ENCODE data around the gene PRKCD.
A peak's percentile ranks its signal among the peaks of the same experiment; 100 is the strongest.

Gene PRKCD

GRCh38 chr3:53157974-53158580 is 2.9 kb upstream of the PRKCD start:
- DNase-seq = no peak

- DNase-seq = no peak
These were observed 2.2 kb upstream of the PRKCD start for GRCh38 chr3:53158765-53159155.

- no peak for DNase-seq
These were observed 1.6 kb upstream of the PRKCD start for GRCh38 chr3:53159156-53160060.

- no peak for DNase-seq
These were observed 849 bp upstream of the PRKCD start for GRCh38 chr3:53160061-53160659.

GRCh38 chr3:53161450-53161819 is 426 bp downstream of the PRKCD start:
- DNase-seq = no peak

GRCh38 chr3:53161820-53162671 is 1.0 kb downstream of the PRKCD start:
- peak; percentile 75 for DNase-seq

GRCh38 chr3:53162672-53163443 is 1.8 kb downstream of the PRKCD start:
- peak; percentile 72 for DNase-seq

GRCh38 chr3:53163444-53164387 is 2.7 kb downstream of the PRKCD start:
- no peak for DNase-seq

GRCh38 chr3:53164911-53165310 is 3.9 kb downstream of the PRKCD start:
- no peak for DNase-seq

- DNase-seq = no peak
These were observed 5.2 kb downstream of the PRKCD start for GRCh38 chr3:53166206-53166605.

GRCh38 chr3:53166781-53167291 is 5.8 kb downstream of the PRKCD start:
- DNase-seq = no peak

GRCh38 chr3:53167418-53168174 is 6.6 kb downstream of the PRKCD start:
- DNase-seq = no peak

GRCh38 chr3:53168175-53168923 is 7.3 kb downstream of the PRKCD start:
- DNase-seq = no peak

- DNase-seq = no peak
These were observed 8.2 kb downstream of the PRKCD start for GRCh38 chr3:53169045-53169831.

- no peak for DNase-seq
These were observed 8.9 kb downstream of the PRKCD start for GRCh38 chr3:53169832-53170324.

- no peak for DNase-seq
These were observed 9.5 kb downstream of the PRKCD start for GRCh38 chr3:53170325-53171063.

- no peak for DNase-seq
These were observed 10.0 kb downstream of the PRKCD start for GRCh38 chr3:53171064-53171418.

All from activated CD8-positive, alpha-beta memory T cell treated with anti-CD3 and anti-CD28 coated beads for 24 hours (primary cell).